Ishikawa (cell line): Measurements from ENCODE around the gene HBP1.

Experiments used
- CEBPB ChIP-seq: IDR thresholded peaks from 2 replicates; pipeline ENCODE4 v1.6.1; 2012
- CREB1 ChIP-seq: IDR thresholded peaks from 2 replicates; pipeline ENCODE4 v1.6.1; 2012; ENCODE audit warnings: low read depth
- EGR1 ChIP-seq: IDR thresholded peaks from 2 replicates; pipeline ENCODE4 v1.6.1; 2012
- EP300 ChIP-seq: IDR thresholded peaks from 2 replicates; pipeline ENCODE4 v1.6.1; 2012; ENCODE audit warnings: borderline replicate concordance
- FOXM1 ChIP-seq: IDR thresholded peaks from 2 replicates; pipeline ENCODE4 v1.6.1; 2012; ENCODE audit warnings: low read depth, borderline replicate concordance
- NFIC ChIP-seq: IDR thresholded peaks from 2 replicates; pipeline ENCODE4 v1.6.1; 2012
- RAD21 ChIP-seq: IDR thresholded peaks from 2 replicates; pipeline ENCODE4 v1.6.1; 2012; ENCODE audit warnings: low read depth
- TAF1 ChIP-seq: IDR thresholded peaks from 2 replicates; pipeline ENCODE4 v1.6.1; 2012; ENCODE audit warnings: low read depth, mild to moderate bottlenecking
- TCF12 ChIP-seq: IDR thresholded peaks from 2 replicates; pipeline ENCODE4 v1.6.1; 2012; ENCODE audit warnings: low read depth
- TEAD4 ChIP-seq: IDR thresholded peaks from 2 replicates; pipeline ENCODE4 v1.6.1; 2012
- YY1 ChIP-seq: IDR thresholded peaks from 2 replicates; pipeline ENCODE4 v1.6.1; 2012; ENCODE audit warnings: low read depth
- ZBTB7A ChIP-seq: IDR thresholded peaks from 2 replicates; pipeline ENCODE4 v1.6.1; 2012; ENCODE audit warnings: low read depth
- TF ChIP-seq, protein P1 (sequence below): IDR thresholded peaks from 2 replicates; pipeline ENCODE4 v1.6.1; 2012
- TF ChIP-seq, protein P2 (sequence below): IDR thresholded peaks from 2 replicates; pipeline ENCODE4 v1.6.1; 2012; ENCODE audit warnings: low read depth, mild to moderate bottlenecking
- TF ChIP-seq, protein P3 (sequence below): IDR thresholded peaks from 2 replicates; pipeline ENCODE4 v1.6.1; 2012

The HBP1 gene

DNA sequence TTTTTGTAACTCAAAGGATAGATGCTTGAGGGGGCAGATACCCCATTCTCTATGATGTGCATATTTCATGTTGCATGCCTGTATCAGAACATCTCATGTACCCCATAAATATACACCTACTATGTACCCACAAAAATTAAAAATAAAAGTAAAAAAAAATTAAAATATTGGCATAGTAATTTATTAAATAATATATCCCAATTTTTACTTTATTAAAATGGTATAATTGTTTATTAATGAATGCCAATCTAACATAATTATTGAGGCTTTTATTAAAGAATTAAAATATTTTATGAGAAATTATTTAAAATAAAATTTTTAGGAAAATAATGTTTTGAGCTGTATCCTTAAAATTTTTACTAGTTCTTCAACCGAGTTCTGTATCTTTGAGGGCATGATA is 18.9 kb upstream of the HBP1 start:
- TF ChIP-seq TAF1 = no peak
- no peak for TF ChIP-seq CEBPB
- TF ChIP-seq RAD21 = no peak
- TF ChIP-seq, protein P1, sequence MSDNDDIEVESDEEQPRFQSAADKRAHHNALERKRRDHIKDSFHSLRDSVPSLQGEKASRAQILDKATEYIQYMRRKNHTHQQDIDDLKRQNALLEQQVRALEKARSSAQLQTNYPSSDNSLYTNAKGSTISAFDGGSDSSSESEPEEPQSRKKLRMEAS = no peak
- TF ChIP-seq EGR1 = no peak
- TF ChIP-seq TCF12 = no peak
- TF ChIP-seq, protein P2, sequence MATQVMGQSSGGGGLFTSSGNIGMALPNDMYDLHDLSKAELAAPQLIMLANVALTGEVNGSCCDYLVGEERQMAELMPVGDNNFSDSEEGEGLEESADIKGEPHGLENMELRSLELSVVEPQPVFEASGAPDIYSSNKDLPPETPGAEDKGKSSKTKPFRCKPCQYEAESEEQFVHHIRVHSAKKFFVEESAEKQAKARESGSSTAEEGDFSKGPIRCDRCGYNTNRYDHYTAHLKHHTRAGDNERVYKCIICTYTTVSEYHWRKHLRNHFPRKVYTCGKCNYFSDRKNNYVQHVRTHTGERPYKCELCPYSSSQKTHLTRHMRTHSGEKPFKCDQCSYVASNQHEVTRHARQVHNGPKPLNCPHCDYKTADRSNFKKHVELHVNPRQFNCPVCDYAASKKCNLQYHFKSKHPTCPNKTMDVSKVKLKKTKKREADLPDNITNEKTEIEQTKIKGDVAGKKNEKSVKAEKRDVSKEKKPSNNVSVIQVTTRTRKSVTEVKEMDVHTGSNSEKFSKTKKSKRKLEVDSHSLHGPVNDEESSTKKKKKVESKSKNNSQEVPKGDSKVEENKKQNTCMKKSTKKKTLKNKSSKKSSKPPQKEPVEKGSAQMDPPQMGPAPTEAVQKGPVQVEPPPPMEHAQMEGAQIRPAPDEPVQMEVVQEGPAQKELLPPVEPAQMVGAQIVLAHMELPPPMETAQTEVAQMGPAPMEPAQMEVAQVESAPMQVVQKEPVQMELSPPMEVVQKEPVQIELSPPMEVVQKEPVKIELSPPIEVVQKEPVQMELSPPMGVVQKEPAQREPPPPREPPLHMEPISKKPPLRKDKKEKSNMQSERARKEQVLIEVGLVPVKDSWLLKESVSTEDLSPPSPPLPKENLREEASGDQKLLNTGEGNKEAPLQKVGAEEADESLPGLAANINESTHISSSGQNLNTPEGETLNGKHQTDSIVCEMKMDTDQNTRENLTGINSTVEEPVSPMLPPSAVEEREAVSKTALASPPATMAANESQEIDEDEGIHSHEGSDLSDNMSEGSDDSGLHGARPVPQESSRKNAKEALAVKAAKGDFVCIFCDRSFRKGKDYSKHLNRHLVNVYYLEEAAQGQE = no peak
- TF ChIP-seq, protein P3, sequence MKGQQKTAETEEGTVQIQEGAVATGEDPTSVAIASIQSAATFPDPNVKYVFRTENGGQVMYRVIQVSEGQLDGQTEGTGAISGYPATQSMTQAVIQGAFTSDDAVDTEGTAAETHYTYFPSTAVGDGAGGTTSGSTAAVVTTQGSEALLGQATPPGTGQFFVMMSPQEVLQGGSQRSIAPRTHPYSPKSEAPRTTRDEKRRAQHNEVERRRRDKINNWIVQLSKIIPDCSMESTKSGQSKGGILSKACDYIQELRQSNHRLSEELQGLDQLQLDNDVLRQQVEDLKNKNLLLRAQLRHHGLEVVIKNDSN = no peak
- TF ChIP-seq EP300 = no peak
- no peak for TF ChIP-seq FOXM1
- no peak for TF ChIP-seq YY1
- TF ChIP-seq NFIC = no peak
- TF ChIP-seq ZBTB7A = no peak
- TF ChIP-seq CREB1 = no peak
- TF ChIP-seq TEAD4 = no peak

DNA sequence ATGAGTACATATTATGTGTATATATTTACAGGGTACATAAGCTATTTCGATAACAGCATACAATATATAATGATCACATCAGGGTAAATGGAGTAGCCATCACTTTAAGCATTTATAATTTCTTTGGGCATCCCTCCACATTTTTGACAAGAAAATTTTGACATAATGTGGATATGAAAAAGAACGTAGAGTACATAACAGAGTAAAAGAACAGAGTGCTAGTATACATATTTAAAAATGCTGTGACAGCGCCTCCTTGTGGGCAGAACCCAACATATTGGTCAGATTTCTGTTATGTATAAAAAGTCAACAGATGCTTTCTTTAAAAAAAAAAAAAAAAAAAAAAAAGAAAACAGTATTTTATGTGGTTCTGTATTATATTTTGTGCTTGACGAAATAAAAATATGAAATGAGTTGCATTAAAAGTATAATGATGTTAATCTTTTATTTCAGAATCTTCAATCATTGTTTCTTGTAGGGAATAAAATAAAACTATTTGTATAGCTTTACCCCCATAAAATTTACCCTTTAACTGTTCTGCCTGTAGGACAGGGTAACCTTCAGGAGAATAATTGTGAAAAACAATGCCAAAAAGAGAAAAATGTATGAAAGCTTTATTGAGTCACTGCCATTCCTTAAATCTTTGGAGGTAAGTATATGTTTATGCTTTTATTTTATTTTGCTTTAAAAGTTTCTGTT is 18.3 kb upstream of the HBP1 start:
- TF ChIP-seq RAD21 = peak; percentile 56
- TF ChIP-seq, protein P3 = no peak

DNA sequence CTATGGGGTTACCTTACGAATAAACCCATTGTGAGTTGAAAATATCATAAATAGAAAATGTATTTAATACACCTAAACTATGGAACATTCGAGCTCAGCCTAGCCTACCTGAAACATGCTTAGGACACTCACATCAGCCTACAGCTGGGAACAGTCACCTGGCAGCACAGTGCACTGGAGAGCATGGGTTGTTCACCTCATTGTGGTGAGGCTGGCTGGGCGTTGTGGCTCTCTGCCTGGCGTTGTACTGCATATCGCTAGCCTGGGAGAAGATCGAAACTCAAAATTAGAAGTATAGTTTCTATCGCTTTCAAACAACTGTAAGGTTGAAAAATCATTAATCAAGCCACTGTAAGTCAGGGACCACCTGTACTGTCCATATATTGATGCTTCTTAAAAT is 17.3 kb upstream of the HBP1 start:
- TF ChIP-seq CREB1 = no peak

DNA sequence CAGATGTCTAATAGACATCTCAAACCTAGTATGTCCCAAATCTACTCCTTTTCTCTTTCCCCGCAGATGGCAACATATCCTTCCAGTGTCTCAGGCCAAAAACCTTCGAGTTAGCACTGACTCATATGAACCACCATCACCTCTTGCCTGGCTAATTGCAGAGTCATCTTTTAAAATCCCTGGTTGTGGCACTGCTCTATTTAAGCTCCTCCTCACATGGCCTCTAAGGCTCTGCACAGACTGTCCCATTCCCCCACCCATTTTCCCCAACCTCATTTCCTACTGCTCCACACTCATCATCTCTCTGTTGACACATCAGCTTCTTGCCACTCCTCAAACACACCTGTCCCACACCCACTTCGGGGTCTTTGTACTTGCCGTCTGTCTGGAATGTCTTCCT is 16.8 kb upstream of the HBP1 start:
- TF ChIP-seq RAD21 = 0 out of 2 replicates have a peak, but pooled peaks have one; percentile 6
- TF ChIP-seq, protein P3 = no peak

DNA sequence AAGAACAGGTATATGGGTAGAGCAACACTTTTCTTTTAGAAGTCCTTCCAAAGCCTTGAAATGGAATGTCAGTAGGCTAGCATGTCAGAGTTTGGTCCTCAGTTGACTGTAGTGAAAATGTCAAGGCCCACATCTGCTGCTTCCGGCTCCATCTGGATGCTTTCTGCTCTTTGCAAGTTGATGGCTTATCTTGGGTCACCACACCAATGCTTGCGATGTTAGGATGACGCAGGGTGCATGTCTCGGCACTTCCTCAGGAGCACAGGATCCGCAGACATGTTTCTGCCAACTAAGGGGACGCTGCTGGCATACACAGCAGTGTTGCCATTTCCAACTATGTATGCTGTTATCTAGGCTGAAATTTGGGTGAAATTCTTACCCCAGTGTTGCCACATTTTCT is 14.0 kb upstream of the HBP1 start:
- TF ChIP-seq FOXM1 (no peak), CREB1 (no peak), TEAD4 (no peak), NFIC (no peak), EP300 (no peak), CEBPB (no peak), EGR1 (no peak), RAD21 (no peak), TCF12 (no peak), ZBTB7A (no peak), YY1 (no peak), TAF1 (no peak)
- TF ChIP-seq, protein P1 = no peak
- TF ChIP-seq, protein P2 = no peak
- TF ChIP-seq, protein P3 = no peak

DNA sequence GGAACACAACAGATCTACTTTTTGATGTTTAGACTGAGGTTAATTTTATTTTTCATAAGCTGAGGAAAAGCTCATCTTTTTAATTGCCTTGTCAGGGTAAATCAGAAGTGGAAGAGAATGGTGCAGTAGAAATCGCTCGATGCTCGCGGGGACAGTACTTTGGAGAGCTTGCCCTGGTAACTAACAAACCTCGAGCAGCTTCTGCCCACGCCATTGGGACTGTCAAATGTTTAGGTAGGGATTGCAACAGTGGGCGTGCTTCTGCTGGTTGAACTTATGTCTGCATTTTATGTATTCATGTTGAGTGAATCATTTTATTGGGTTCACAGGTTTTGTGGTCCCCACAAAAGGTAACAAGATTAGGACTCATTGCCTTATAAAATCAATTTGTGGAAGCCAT is 11.7 kb upstream of the HBP1 start:
- TF ChIP-seq TEAD4 = no peak
- no peak for TF ChIP-seq TCF12
- no peak for TF ChIP-seq CEBPB
- TF ChIP-seq, protein P3 = no peak
- no peak for TF ChIP-seq ZBTB7A
- no peak for TF ChIP-seq TAF1
- TF ChIP-seq EGR1 = no peak
- no peak for TF ChIP-seq RAD21
- TF ChIP-seq YY1 = no peak
- TF ChIP-seq NFIC = no peak
- TF ChIP-seq CREB1 = no peak
- TF ChIP-seq, protein P2 = no peak
- TF ChIP-seq, protein P1 = no peak
- TF ChIP-seq EP300 = no peak
- no peak for TF ChIP-seq FOXM1
